AG04449 (cell line): Measurements from ENCODE around the gene C1orf115.

Source experiments
- CTCF ChIA-PET: fragments of 350-600 bp; formaldehyde crosslinking; extraction: SDS; loops from one replicate; lab custom pipeline; 2021; ENCODE audit warnings: antibody characterized with exemption; lab: Yijun Ruan, JAX
- POLR2A ChIA-PET: fragments of 400-600, 350-600 bp; formaldehyde crosslinking; extraction: SDS; loops from one replicate; lab custom pipeline; 2020; ENCODE audit warnings: antibody characterized with exemption, inconsistent platforms; lab: Yijun Ruan, JAX
- DNase-seq: peaks from one replicate; pipeline ENCODE4 v3.0.0-alpha.2; 2010; ENCODE audit warnings: low read depth, low spot score
- H3K4me3 ChIP-seq: 2 replicates; pipeline ENCODE4 v1.5.1; 2011; ENCODE audit warnings: low read depth, mild to moderate bottlenecking, control low read depth, low read length
- CTCF ChIP-seq: IDR thresholded peaks from one replicate; pipeline ENCODE4 v1.5.1; 2011; ENCODE audit warnings: mild to moderate bottlenecking, moderate library complexity, low read length, control low read depth, inconsistent platforms; ENCODE audit not compliant: insufficient read depth; ENCODE audit errors: missing control alignments

C1orf115 gene

GRCh38 chr1:220696863-220697231 lies 6.7 kb downstream of the C1orf115 start:
- CTCF ChIA-PET: no interaction called here
- no peak overlapping the region for H3K4me3 ChIP-seq
- POLR2A ChIA-PET: no interaction called here
- TF ChIP-seq CTCF: no peak
- DNase-seq: no peak

- no peak overlapping the region for H3K4me3 ChIP-seq
- POLR2A ChIA-PET: no interaction called here
- TF ChIP-seq CTCF: no peak
- no peak for DNase-seq
- CTCF ChIA-PET: no interaction called here
These were observed 7.2 kb downstream of the C1orf115 start for GRCh38 chr1:220697326-220697725.

GRCh38 chr1:220698607-220699016 lies 8.4 kb downstream of the C1orf115 start:
- no peak for TF ChIP-seq CTCF
- no peak overlapping the region for H3K4me3 ChIP-seq
- POLR2A ChIA-PET: no interaction called here
- CTCF ChIA-PET: interaction anchor here (0.6 to 0.9 kb wide), 2 partner anchors 17 to 77 kb away, joined by 3 read pairs; no protein-coding TSS in a partner anchor
- no peak for DNase-seq

- no peak for DNase-seq
- CTCF ChIA-PET: interaction anchor here (0.6 to 0.9 kb wide), 2 partner anchors 18 to 76 kb away, joined by 3 read pairs; no protein-coding TSS in a partner anchor
- TF ChIP-seq CTCF: no peak
- POLR2A ChIA-PET: no interaction called here
- H3K4me3 ChIP-seq: no peak overlapping the region
These were observed 8.9 kb downstream of the C1orf115 start for GRCh38 chr1:220699044-220699443.

GRCh38 chr1:220700556-220701179 lies 10.5 kb downstream of the C1orf115 start:
- CTCF ChIA-PET: no interaction called here
- H3K4me3 ChIP-seq: no peak overlapping the region
- POLR2A ChIA-PET: no interaction called here
- DNase-seq: no peak
- no peak for TF ChIP-seq CTCF

- DNase-seq: no peak
- no peak overlapping the region for H3K4me3 ChIP-seq
- POLR2A ChIA-PET: no interaction called here
- CTCF ChIA-PET: interaction anchor here (1.5 to 1.6 kb wide), 2 partner anchors 9 to 31 kb away, joined by 4 to 5 read pairs; no protein-coding TSS in a partner anchor
- no peak for TF ChIP-seq CTCF
These were observed 11.8 kb downstream of the C1orf115 start for GRCh38 chr1:220701974-220702373.
